Endodermal cell (in vitro differentiated cells): ENCODE measurements around the gene GARS1. TPM values are rescaled to one million over a fixed set of nuclear protein-coding genes. Genes with fewer than 3 reads are reported as not detected.
A peak's percentile ranks its signal among the peaks of the same experiment; 100 is the strongest.
"Not testable (repeated sequence)": the region's sequence is repeated elsewhere in the genome, so short reads cannot be mapped to it uniquely, and the experiment has no call there.

ENCODE experiments used
- DNase-seq: peaks from one replicate; pipeline ENCODE4 v3.0.0-alpha.2; 2017
- H3K27ac ChIP-seq: 2 replicates; pipeline ENCODE4 v1.5.1; 2013; ENCODE audit warnings: mild to moderate bottlenecking, low read depth, low read length, moderate library complexity
- H3K27me3 ChIP-seq: 2 replicates; pipeline ENCODE4 v1.6.1; 2013; ENCODE audit warnings: mild to moderate bottlenecking, low read length, moderate library complexity; ENCODE audit not compliant: insufficient read depth, control insufficient read depth, poor library complexity, severe bottlenecking
- H3K36me3 ChIP-seq: 2 replicates; pipeline ENCODE4 v1.7.0; 2013; ENCODE audit warnings: mild to moderate bottlenecking, low read length, moderate library complexity; ENCODE audit not compliant: control insufficient read depth, insufficient read depth
- H3K4me1 ChIP-seq: one replicate; pipeline ENCODE4 v1.7.0; 2013; ENCODE audit warnings: low read length; ENCODE audit not compliant: control insufficient read depth, insufficient read depth
- H3K4me3 ChIP-seq: 2 replicates; pipeline ENCODE4 v1.5.1; 2013; ENCODE audit warnings: mild to moderate bottlenecking, low read length, moderate library complexity
- H3K9ac ChIP-seq: 2 replicates; pipeline ENCODE4 v1.6.1; 2013; ENCODE audit warnings: mild to moderate bottlenecking, low read length, moderate library complexity; ENCODE audit not compliant: poor library complexity, severe bottlenecking; ENCODE audit errors: extremely low read depth
- H3K9me3 ChIP-seq: 2 replicates; pipeline ENCODE4 v1.6.1; 2013; ENCODE audit warnings: mild to moderate bottlenecking, low read length, moderate library complexity; ENCODE audit not compliant: control insufficient read depth
- H3K27ac Mint-ChIP-seq: 2 replicates; pipeline ENCODE4 v1.8.0; 2020; ENCODE audit warnings: mixed read lengths
- H3K27me3 Mint-ChIP-seq: 2 replicates; pipeline ENCODE4 v1.8.0; 2021; ENCODE audit warnings: mild to moderate bottlenecking, mixed read lengths; ENCODE audit not compliant: insufficient read depth
- H3K36me3 Mint-ChIP-seq: 2 replicates; pipeline ENCODE4 v1.8.0; 2020; ENCODE audit warnings: low read depth, mixed read lengths
- H3K4me1 Mint-ChIP-seq: 2 replicates; pipeline ENCODE4 v1.8.0; 2020; ENCODE audit warnings: mixed read lengths
- H3K4me3 Mint-ChIP-seq: 2 replicates; pipeline ENCODE4 v1.8.0; 2020; ENCODE audit warnings: mild to moderate bottlenecking, moderate library complexity, mixed read lengths
- H3K9me3 Mint-ChIP-seq: 2 replicates; pipeline ENCODE4 v1.8.0; 2020; ENCODE audit warnings: mild to moderate bottlenecking, mixed read lengths
- WGBS, 2 experiments: methylation state at CpG; one replicate each; pipeline versions ENCODE4 v1.1.5 to v1.1.7; 2013; ENCODE audit warnings: missing lambda C conversion rate in 2 of 2, mixed read lengths in 1 of 2; ENCODE audit not compliant: insufficient coverage in 1 of 2, insufficient read length in 1 of 2; 5-methylcytosine and 5-hydroxymethylcytosine counted together
- total RNA-seq, 2 donors: library from RNA; stranded (reverse); fragmentation: NEBNext Ultra II Directional in 1 of 2; extraction: Animal tissue kit (Norgen Biotek cat#: 25700) in 1 of 2; gene quantifications; 2 replicates in 1 of 2; 3 replicates in 1 of 2; pipeline ENCODE4 v1.2.1, GENCODE V29; 2021
- TF ChIP-seq, protein P1 (sequence below): fragments of 200-600 bp; sonication (generic); conservative IDR thresholded peaks from 2 replicates; pipeline ENCODE4 v1.5.0; 2021; ENCODE audit warnings: antibody characterized with exemption, mild to moderate bottlenecking

The GARS1 gene
- total RNA-seq, 2 donors from 2014 or later: 113 to 121 TPM

DNA sequence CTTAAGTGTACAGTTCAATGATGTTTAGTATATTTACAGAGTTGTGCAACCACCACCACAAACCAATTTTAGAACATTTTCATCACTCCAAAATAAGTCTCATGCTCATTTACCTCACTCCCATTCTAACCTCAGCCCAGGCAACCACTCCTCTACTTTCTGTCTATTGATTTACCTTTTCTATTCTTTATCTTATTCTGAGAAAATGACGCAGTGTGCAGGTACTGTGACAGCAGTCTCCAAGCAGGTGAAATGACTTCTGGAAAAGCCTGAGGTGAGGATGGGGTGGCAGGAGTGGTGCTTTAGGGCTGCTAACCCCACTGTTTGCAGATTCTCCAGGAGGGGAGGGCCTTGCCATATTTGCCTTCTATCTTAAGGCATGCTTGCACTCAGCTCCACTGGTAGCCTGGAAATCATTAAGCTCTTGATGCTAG, 39.5 kb downstream of the GARS1 start:
- Mint-ChIP-seq H3K27ac (no peak overlapping the region), H3K9me3 (no peaks in the 10 kb centered on the region), H3K4me1 (peaks cover 3% of the 10 kb centered on the region), H3K4me3 (no peak overlapping the region), H3K27me3 (no peaks in the 10 kb centered on the region), H3K36me3 (peaks cover 59% of the 10 kb centered on the region)
- Histone ChIP-seq H3K27me3 (no peaks in the 10 kb centered on the region), H3K9me3 (peaks cover 8% of the 10 kb centered on the region), H3K9ac (no peak overlapping the region), H3K4me1 (no peaks in the 10 kb centered on the region), H3K27ac (no peak overlapping the region), H3K4me3 (no peak overlapping the region), H3K36me3 (peaks cover 70% of the 10 kb centered on the region)
- WGBS, 2 experiments: 96% methylated on average over 1 of the region's 1 CpG; no CpG with 5 or more reads in 1 of the 2 experiments
- DNase-seq: no peak
- TF ChIP-seq, protein P1, sequence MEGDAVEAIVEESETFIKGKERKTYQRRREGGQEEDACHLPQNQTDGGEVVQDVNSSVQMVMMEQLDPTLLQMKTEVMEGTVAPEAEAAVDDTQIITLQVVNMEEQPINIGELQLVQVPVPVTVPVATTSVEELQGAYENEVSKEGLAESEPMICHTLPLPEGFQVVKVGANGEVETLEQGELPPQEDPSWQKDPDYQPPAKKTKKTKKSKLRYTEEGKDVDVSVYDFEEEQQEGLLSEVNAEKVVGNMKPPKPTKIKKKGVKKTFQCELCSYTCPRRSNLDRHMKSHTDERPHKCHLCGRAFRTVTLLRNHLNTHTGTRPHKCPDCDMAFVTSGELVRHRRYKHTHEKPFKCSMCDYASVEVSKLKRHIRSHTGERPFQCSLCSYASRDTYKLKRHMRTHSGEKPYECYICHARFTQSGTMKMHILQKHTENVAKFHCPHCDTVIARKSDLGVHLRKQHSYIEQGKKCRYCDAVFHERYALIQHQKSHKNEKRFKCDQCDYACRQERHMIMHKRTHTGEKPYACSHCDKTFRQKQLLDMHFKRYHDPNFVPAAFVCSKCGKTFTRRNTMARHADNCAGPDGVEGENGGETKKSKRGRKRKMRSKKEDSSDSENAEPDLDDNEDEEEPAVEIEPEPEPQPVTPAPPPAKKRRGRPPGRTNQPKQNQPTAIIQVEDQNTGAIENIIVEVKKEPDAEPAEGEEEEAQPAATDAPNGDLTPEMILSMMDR: no peak

GRCh38 chr7:30634634-30635201, 40.0 kb downstream of the GARS1 start:
- peaks cover 3% of the 10 kb centered on the region for H3K4me1 Mint-ChIP-seq
- Histone ChIP-seq H3K9me3 (peaks cover 8% of the 10 kb centered on the region), H3K27ac (no peak overlapping the region), H3K4me3 (no peak overlapping the region), H3K4me1 (no peaks in the 10 kb centered on the region), H3K36me3 (peaks cover 65% of the 10 kb centered on the region), H3K27me3 (no peaks in the 10 kb centered on the region), H3K9ac (no peak overlapping the region)
- H3K36me3 Mint-ChIP-seq: peaks cover 55% of the 10 kb centered on the region
- H3K27me3 Mint-ChIP-seq: no peaks in the 10 kb centered on the region
- no peak for DNase-seq
- H3K27ac Mint-ChIP-seq: no peak overlapping the region
- 84 to 87% methylated on average over 5 to 6 of the region's 6 CpGs for WGBS, 2 experiments
- H3K9me3 Mint-ChIP-seq: no peaks in the 10 kb centered on the region
- H3K4me3 Mint-ChIP-seq: no peak overlapping the region
- TF ChIP-seq, protein P1: no peak

DNA sequence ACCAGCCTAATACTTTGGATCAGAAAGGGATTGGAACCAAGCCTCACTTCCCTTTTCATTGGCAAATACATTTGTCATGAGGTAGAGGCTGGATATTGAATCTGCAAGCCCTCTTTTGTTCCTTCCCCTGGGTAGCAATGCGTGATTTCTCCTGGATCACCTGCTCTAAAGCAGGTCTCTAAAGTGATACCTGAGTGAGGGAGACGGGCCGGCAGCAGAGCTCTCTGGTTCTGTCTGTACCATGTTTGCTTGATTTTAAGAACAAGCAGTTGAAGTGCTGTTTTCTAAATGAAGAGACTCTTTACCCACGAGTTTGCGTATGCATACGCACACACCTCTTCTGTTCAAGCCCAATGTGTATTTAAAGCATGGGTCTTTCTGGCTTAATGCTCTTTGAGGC, 41.1 kb downstream of the GARS1 start:
- Histone ChIP-seq H3K4me3 (no peak overlapping the region), H3K9me3 (peaks cover 8% of the 10 kb centered on the region), H3K4me1 (no peaks in the 10 kb centered on the region), H3K27me3 (no peaks in the 10 kb centered on the region), H3K27ac (no peak overlapping the region), H3K9ac (no peak overlapping the region), H3K36me3 (peaks cover 54% of the 10 kb centered on the region)
- Mint-ChIP-seq H3K4me3 (no peak overlapping the region), H3K9me3 (no peaks in the 10 kb centered on the region), H3K36me3 (peaks cover 52% of the 10 kb centered on the region), H3K27ac (no peak overlapping the region), H3K4me1 (peaks cover 3% of the 10 kb centered on the region), H3K27me3 (no peaks in the 10 kb centered on the region)
- no peak for DNase-seq
- TF ChIP-seq, protein P1: no peak
- WGBS, 2 experiments: 91 to 100% methylated on average over 4 to 6 of the region's 6 CpGs

GRCh38 chr7:30642322-30642721, 47.6 kb downstream of the GARS1 start:
- H3K9ac ChIP-seq, H3K27me3 ChIP-seq, H3K4me1 ChIP-seq, H3K9me3 ChIP-seq, H3K9me3 Mint-ChIP-seq, DNase-seq, H3K4me1 Mint-ChIP-seq, H3K27me3 Mint-ChIP-seq, H3K27ac ChIP-seq: not testable (repeated sequence)
- Histone ChIP-seq H3K4me3 (peak overlapping the region; percentile 77), H3K36me3 (peaks cover 13% of the 10 kb centered on the region)
- peak overlapping the region; percentile 72 for H3K4me3 Mint-ChIP-seq
- H3K36me3 Mint-ChIP-seq: peaks cover 29% of the 10 kb centered on the region
- WGBS, 2 experiments: 6% methylated on average over 10 of the region's 29 CpGs; no CpG with 5 or more reads in 1 of the 2 experiments
- H3K27ac Mint-ChIP-seq: peak overlapping the region; percentile 92
